Measurements from ENCODE around the gene FYTTD1. TPM values are rescaled to one million over a fixed set of nuclear protein-coding genes. Genes with fewer than 3 reads are reported as not detected.

The FYTTD1 gene
- total and polyA plus RNA-seq, 2 donors (not counting 1 experiment from before 2014, with no cell fraction given): 44.3 to 63.4 TPM

DNA sequence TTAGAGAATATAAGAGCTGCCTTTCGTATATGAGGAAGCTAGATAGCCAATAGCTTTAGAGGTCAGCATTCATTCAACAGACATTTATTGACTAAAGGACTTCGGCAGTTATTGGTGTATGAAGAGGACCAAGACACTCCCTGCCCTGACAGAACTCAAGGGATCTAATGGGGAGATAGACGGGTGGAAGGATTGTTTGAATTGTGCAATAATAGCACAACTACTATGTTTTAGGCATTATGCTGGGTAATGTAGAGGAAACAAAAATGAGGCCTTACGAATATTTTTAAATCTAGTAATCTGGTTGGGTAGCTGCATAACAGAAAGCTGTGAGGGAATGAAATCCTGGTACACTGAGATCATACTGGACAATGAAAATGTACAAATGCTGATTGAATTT, 46.4 kb downstream of the FYTTD1 start:
- Histone ChIP-seq H3K9ac (ENCODE audit: insufficient read depth, low read length) (no peak overlapping the region), H3K36me3 (ENCODE audit: control insufficient read depth, insufficient read depth, low read length) (no peaks in the 10 kb centered on the region), H3K4me3 (replicated peaks in 1 of 4; ENCODE audit: control extremely low read depth in 1 of 4, insufficient read depth in 1 of 4, low read depth in 3 of 4, low read length in 4 of 4) (no peak overlapping the region), H3K9me3 (ENCODE audit: control insufficient read depth, insufficient read depth, low read depth, low read length) (no peaks in the 10 kb centered on the region), H3K79me2 (ENCODE audit: control insufficient read depth, insufficient read depth, low read length) (peaks cover 85% of the 10 kb centered on the region), H3K4me1 (ENCODE audit: control insufficient read depth, extremely low read depth, insufficient read depth, low read length) (peaks cover 2% of the 10 kb centered on the region), H4K20me1 (ENCODE audit: control insufficient read depth, extremely low read depth, insufficient read depth, low read length) (no peaks in the 10 kb centered on the region), H3K27ac (ENCODE audit: insufficient read depth, low read length) (no peak overlapping the region), H3K27me3 (ENCODE audit: control insufficient read depth, insufficient read depth, low read length) (no peaks in the 10 kb centered on the region), H3K4me2 (ENCODE audit: extremely low read depth, insufficient read depth, low read length) (no peak overlapping the region), H2AFZ (ENCODE audit: low read length) (no peak overlapping the region)
- TF ChIP-seq EZH2 (IDR thresholded peaks at IDR 0.05; ENCODE audit: low read length, missing control alignments): no peak
- DNase-seq (ENCODE audit: low read depth in 2 of 2): no peak

- Histone ChIP-seq H3K36me3 (ENCODE audit: control insufficient read depth, insufficient read depth, low read length) (no peaks in the 10 kb centered on the region), H3K9me3 (ENCODE audit: control insufficient read depth, insufficient read depth, low read depth, low read length) (no peaks in the 10 kb centered on the region), H3K27me3 (ENCODE audit: control insufficient read depth, insufficient read depth, low read length) (no peaks in the 10 kb centered on the region), H3K79me2 (ENCODE audit: control insufficient read depth, insufficient read depth, low read length) (peaks cover 89% of the 10 kb centered on the region), H3K4me1 (ENCODE audit: control insufficient read depth, extremely low read depth, insufficient read depth, low read length) (peaks cover 7% of the 10 kb centered on the region), H2AFZ (ENCODE audit: low read length) (no peak overlapping the region), H3K4me2 (ENCODE audit: extremely low read depth, insufficient read depth, low read length) (no peak overlapping the region), H3K4me3 (replicated peaks in 1 of 4; ENCODE audit: control extremely low read depth in 1 of 4, insufficient read depth in 1 of 4, low read depth in 3 of 4, low read length in 4 of 4) (no peak overlapping the region), H3K9ac (ENCODE audit: insufficient read depth, low read length) (no peak overlapping the region), H4K20me1 (ENCODE audit: control insufficient read depth, extremely low read depth, insufficient read depth, low read length) (no peaks in the 10 kb centered on the region), H3K27ac (ENCODE audit: insufficient read depth, low read length) (no peak overlapping the region)
- no peak for DNase-seq (ENCODE audit: low read depth in 2 of 2)
- TF ChIP-seq EZH2 (IDR thresholded peaks at IDR 0.05; ENCODE audit: low read length, missing control alignments) (no peak), CTCF (conservative IDR thresholded peaks at IDR 0.05 in 1 of 2, IDR thresholded peaks at IDR 0.05 in 1 of 2; ENCODE audit: low read depth in 1 of 2, low read length in 2 of 2) (no peak)
These were observed 49.2 kb downstream of the FYTTD1 start for GRCh38 chr3:197798863-197799262.

GRCh38 chr3:197800379-197800778, 50.7 kb downstream of the FYTTD1 start:
- no peak overlapping the region for H3K4me3 ChIP-seq (replicated peaks in 1 of 4; ENCODE audit: control extremely low read depth in 1 of 4, insufficient read depth in 1 of 4, low read depth in 3 of 4, low read length in 4 of 4)
- H3K27me3 ChIP-seq (ENCODE audit: control insufficient read depth, insufficient read depth, low read length): no peaks in the 10 kb centered on the region
- no peak overlapping the region for H2AFZ ChIP-seq (ENCODE audit: low read length)
- TF ChIP-seq CTCF (conservative IDR thresholded peaks at IDR 0.05 in 1 of 2, IDR thresholded peaks at IDR 0.05 in 1 of 2; ENCODE audit: low read depth in 1 of 2, low read length in 2 of 2) (no peak), EZH2 (IDR thresholded peaks at IDR 0.05; ENCODE audit: low read length, missing control alignments) (no peak)
- H4K20me1 ChIP-seq (ENCODE audit: control insufficient read depth, extremely low read depth, insufficient read depth, low read length): no peaks in the 10 kb centered on the region
- peaks cover 5% of the 10 kb centered on the region for H3K4me1 ChIP-seq (ENCODE audit: control insufficient read depth, extremely low read depth, insufficient read depth, low read length)
- DNase-seq (ENCODE audit: low read depth in 2 of 2): peak in 1 of 2 donors; percentile 50
- H3K79me2 ChIP-seq (ENCODE audit: control insufficient read depth, insufficient read depth, low read length): peaks cover 86% of the 10 kb centered on the region
- no peak overlapping the region for H3K4me2 ChIP-seq (ENCODE audit: extremely low read depth, insufficient read depth, low read length)
- no peaks in the 10 kb centered on the region for H3K36me3 ChIP-seq (ENCODE audit: control insufficient read depth, insufficient read depth, low read length)
- H3K9ac ChIP-seq (ENCODE audit: insufficient read depth, low read length): no peak overlapping the region
- no peak overlapping the region for H3K27ac ChIP-seq (ENCODE audit: insufficient read depth, low read length)
- H3K9me3 ChIP-seq (ENCODE audit: control insufficient read depth, insufficient read depth, low read depth, low read length): no peaks in the 10 kb centered on the region
